Uterus (tissue), 2 donors: ENCODE data around the gene CCDC93.

Source experiments
- CTCF ChIP-seq, 4 experiments: fragments of 200-600 bp in 2 of 4; fragments of 450-650 bp in 2 of 4; sonication (generic) in 2 of 4; IDR thresholded peaks; one replicate each; pipeline ENCODE4 v1.5.1; 2016 to 2019; ENCODE audit warnings: antibody characterized with exemption in 4 of 4, mild to moderate bottlenecking in 2 of 4, moderate library complexity in 1 of 4
- POLR2A ChIP-seq, 2 donors: fragments of 450-650 bp; IDR thresholded peaks; one replicate each; pipeline ENCODE4 v1.6.1; 2016; ENCODE audit warnings: antibody characterized with exemption in 2 of 2, mild to moderate bottlenecking in 1 of 2, moderate library complexity in 1 of 2

- TF ChIP-seq CTCF (IDR thresholded peaks at IDR 0.05) (no peak), POLR2A (IDR thresholded peaks at IDR 0.05) (no peak)
Measured at GRCh38 chr2:117933884-117934354, 80.0 kb downstream of the CCDC93 start.
